CD8-positive, alpha-beta memory T cell (primary cell): Measurements from ENCODE around the gene PROM1. TPM values are rescaled to one million over a fixed set of nuclear protein-coding genes. Genes with fewer than 3 reads are reported as not detected.

Source experiments
- CTCF ChIA-PET: fragments of 350-600 bp; sonication (Branson Sonifier 250); formaldehyde crosslinking; loops from one replicate; lab custom pipeline; 2021; ENCODE audit warnings: antibody characterized with exemption; lab: Charles Lee
- POLR2A ChIA-PET: fragments of 350-600 bp; sonication (Branson Sonifier 250); formaldehyde crosslinking; loops from one replicate; lab custom pipeline; 2021; ENCODE audit warnings: antibody characterized with exemption; lab: Charles Lee
- DNase-seq, 5 donors: peaks; one replicate each; pipeline versions ENCODE4 v3.0.0 to v3.0.0-alpha.2; 2020 to 2022; ENCODE audit warnings: mixed read lengths in 1 of 5
- H3K27ac ChIP-seq: one replicate; pipeline ENCODE4 v1.7.0; 2013; ENCODE audit warnings: low read depth, mild to moderate bottlenecking, low read length, moderate library complexity
- H3K27me3 ChIP-seq: 2 replicates; pipeline ENCODE4 v1.7.0; 2013; ENCODE audit warnings: low read length, mild to moderate bottlenecking; ENCODE audit not compliant: insufficient read depth, poor library complexity, severe bottlenecking
- H3K36me3 ChIP-seq: 2 replicates; pipeline ENCODE4 v1.7.0; 2013; ENCODE audit warnings: mild to moderate bottlenecking, low read length, moderate library complexity; ENCODE audit not compliant: insufficient read depth
- H3K4me1 ChIP-seq: 2 replicates; pipeline ENCODE4 v1.7.0; 2013; ENCODE audit warnings: mild to moderate bottlenecking, low read length, moderate library complexity; ENCODE audit not compliant: insufficient read depth
- H3K4me3 ChIP-seq: 2 replicates; pipeline ENCODE4 v1.7.0; 2013; ENCODE audit warnings: mild to moderate bottlenecking, low read length
- H3K9me3 ChIP-seq: 2 replicates; pipeline ENCODE4 v1.7.0; 2013; ENCODE audit warnings: mild to moderate bottlenecking, low read length
- H3K27ac Mint-ChIP-seq, 8 donors: one replicate each; pipeline ENCODE4 v1.8.0; 2020 to 2021; ENCODE audit warnings: mixed read lengths in 8 of 8, mild to moderate bottlenecking in 6 of 8, inconsistent platforms in 3 of 8, moderate library complexity in 3 of 8
- H3K27me3 Mint-ChIP-seq, 2 donors: one replicate each; pipeline ENCODE4 v1.8.0; 2020 to 2021; ENCODE audit warnings: mixed read lengths in 2 of 2, mild to moderate bottlenecking in 1 of 2, moderate library complexity in 1 of 2
- H3K36me3 Mint-ChIP-seq, 3 donors: one replicate each; pipeline ENCODE4 v1.8.0; 2020 to 2021; ENCODE audit warnings: mixed read lengths in 3 of 3, inconsistent platforms in 1 of 3, mild to moderate bottlenecking in 1 of 3
- H3K4me1 Mint-ChIP-seq, 3 donors: one replicate each; pipeline ENCODE4 v1.8.0; 2020 to 2021; ENCODE audit warnings: mixed read lengths in 3 of 3, inconsistent platforms in 1 of 3, mild to moderate bottlenecking in 1 of 3
- H3K4me3 Mint-ChIP-seq, 7 donors: one replicate each; pipeline ENCODE4 v1.8.0; 2020 to 2021; ENCODE audit warnings: mixed read lengths in 7 of 7, mild to moderate bottlenecking in 6 of 7, moderate library complexity in 4 of 7, inconsistent platforms in 2 of 7
- H3K9me3 Mint-ChIP-seq, 5 donors: one replicate each; pipeline ENCODE4 v1.8.0; 2020 to 2022; ENCODE audit warnings: mixed read lengths in 5 of 5, mild to moderate bottlenecking in 3 of 5, moderate library complexity in 2 of 5, inconsistent platforms in 1 of 5
- polyA plus RNA-seq: library from polyadenylated mRNA; unstranded; fragments of 300-500 nt; fragmentation: Illumina TruSeq; gene quantifications from one replicate; pipeline ENCODE4 v1.2.3, GENCODE V29; 2021
- total RNA-seq, 2 experiments: library from RNA; stranded (reverse); gene quantifications; one replicate each; pipeline ENCODE4 v1.2.3, GENCODE V29; 2021

The PROM1 gene
- total and polyA plus RNA-seq, 3 experiments from 2014 or later = 0.72 TPM; not detected in 2

GRCh38 chr4:15953625-15954024 is 130.2 kb downstream of the PROM1 start:
- POLR2A ChIA-PET = interaction anchor here (0.7 kb wide), 1 partner anchor 61 kb away, joined by 3 read pairs; no protein-coding TSS in a partner anchor
- H3K9me3 Mint-ChIP-seq = no peaks in the 10 kb centered on the region
- no peaks in the 10 kb centered on the region for H3K36me3 ChIP-seq
- CTCF ChIA-PET = interaction anchor here (1.3 kb wide), 1 partner anchor 71 kb away, joined by 3 read pairs; no protein-coding TSS in a partner anchor
- H3K27ac Mint-ChIP-seq = no peak overlapping the region
- H3K9me3 ChIP-seq = no peaks in the 10 kb centered on the region
- peaks cover 0 to 6% (median 5%) of the 10 kb centered on the region in 3 donors for H3K4me1 Mint-ChIP-seq
- H3K36me3 Mint-ChIP-seq = no peaks in the 10 kb centered on the region
- no peak overlapping the region for H3K4me3 Mint-ChIP-seq
- H3K4me1 ChIP-seq = no peaks in the 10 kb centered on the region
- DNase-seq = no peak
- H3K27me3 ChIP-seq = no peaks in the 10 kb centered on the region
- H3K27me3 Mint-ChIP-seq = peaks cover 0 to 10% of the 10 kb centered on the region in 2 donors
- no peak overlapping the region for H3K27ac ChIP-seq
- H3K4me3 ChIP-seq = no peak overlapping the region

GRCh38 chr4:15951781-15952180 is 132.0 kb downstream of the PROM1 start:
- no peak overlapping the region for H3K4me3 ChIP-seq
- Mint-ChIP-seq H3K4me3 (no peak overlapping the region), H3K36me3 (no peaks in the 10 kb centered on the region), H3K4me1 (peaks cover 0 to 6% (median 5%) of the 10 kb centered on the region in 3 donors), H3K27ac (peak overlapping the region in 1 of 8 donors; percentile 37), H3K27me3 (peaks cover 0 to 11% of the 10 kb centered on the region in 2 donors), H3K9me3 (no peaks in the 10 kb centered on the region)
- no peaks in the 10 kb centered on the region for H3K4me1 ChIP-seq
- H3K9me3 ChIP-seq = no peaks in the 10 kb centered on the region
- no peak overlapping the region for H3K27ac ChIP-seq
- H3K36me3 ChIP-seq = no peaks in the 10 kb centered on the region
- no peaks in the 10 kb centered on the region for H3K27me3 ChIP-seq
- ChIA-PET CTCF (no interaction called here), POLR2A (no interaction called here)
- no peak for DNase-seq

GRCh38 chr4:15948826-15949225 is 135.0 kb downstream of the PROM1 start:
- peaks cover 0 to 1% (median 0%) of the 10 kb centered on the region in 3 donors for H3K36me3 Mint-ChIP-seq
- ChIA-PET POLR2A (no interaction called here), CTCF (interaction anchor here (1.4 kb wide), 1 partner anchor 66 kb away, joined by 4 read pairs; no protein-coding TSS in a partner anchor)
- H3K36me3 ChIP-seq = no peaks in the 10 kb centered on the region
- no peaks in the 10 kb centered on the region for H3K9me3 ChIP-seq
- no peak overlapping the region for H3K27ac Mint-ChIP-seq
- H3K27me3 ChIP-seq = no peaks in the 10 kb centered on the region
- no peak overlapping the region for H3K4me3 ChIP-seq
- no peak overlapping the region for H3K4me3 Mint-ChIP-seq
- H3K9me3 Mint-ChIP-seq = no peaks in the 10 kb centered on the region
- no peaks in the 10 kb centered on the region for H3K4me1 ChIP-seq
- no peak for DNase-seq
- H3K4me1 Mint-ChIP-seq = no peaks in the 10 kb centered on the region
- no peak overlapping the region for H3K27ac ChIP-seq
- H3K27me3 Mint-ChIP-seq = peaks cover 0 to 12% of the 10 kb centered on the region in 2 donors

GRCh38 chr4:15947684-15948083 is 136.1 kb downstream of the PROM1 start:
- no peaks in the 10 kb centered on the region for H3K4me1 Mint-ChIP-seq
- peaks cover 0 to 1% (median 0%) of the 10 kb centered on the region in 3 donors for H3K36me3 Mint-ChIP-seq
- POLR2A ChIA-PET = no interaction called here
- H3K27me3 Mint-ChIP-seq = peaks cover 0 to 16% of the 10 kb centered on the region in 2 donors
- no peaks in the 10 kb centered on the region for H3K9me3 Mint-ChIP-seq
- Histone ChIP-seq H3K27me3 (no peaks in the 10 kb centered on the region), H3K9me3 (no peaks in the 10 kb centered on the region), H3K4me3 (no peak overlapping the region), H3K4me1 (no peaks in the 10 kb centered on the region), H3K27ac (no peak overlapping the region), H3K36me3 (no peaks in the 10 kb centered on the region)
- DNase-seq = no peak
- no peak overlapping the region for H3K27ac Mint-ChIP-seq
- CTCF ChIA-PET = no interaction called here
- peak overlapping the region in 1 of 7 donors; percentile 4 for H3K4me3 Mint-ChIP-seq

- Mint-ChIP-seq H3K4me3 (no peak overlapping the region), H3K27me3 (peaks cover 2 to 21% of the 10 kb centered on the region in 2 donors), H3K9me3 (no peaks in the 10 kb centered on the region), H3K36me3 (peaks cover 0 to 1% (median 0%) of the 10 kb centered on the region in 3 donors), H3K27ac (no peak overlapping the region), H3K4me1 (no peaks in the 10 kb centered on the region)
- H3K36me3 ChIP-seq = no peaks in the 10 kb centered on the region
- H3K9me3 ChIP-seq = no peaks in the 10 kb centered on the region
- H3K27ac ChIP-seq = no peak overlapping the region
- ChIA-PET CTCF (no interaction called here), POLR2A (no interaction called here)
- DNase-seq = no peak
- no peaks in the 10 kb centered on the region for H3K27me3 ChIP-seq
- no peak overlapping the region for H3K4me3 ChIP-seq
- no peaks in the 10 kb centered on the region for H3K4me1 ChIP-seq
Observed at GRCh38 chr4:15945516-15945915, 138.3 kb downstream of the PROM1 start.

GRCh38 chr4:15944895-15945294 is 138.9 kb downstream of the PROM1 start:
- ChIA-PET CTCF (no interaction called here), POLR2A (no interaction called here)
- Histone ChIP-seq H3K9me3 (no peaks in the 10 kb centered on the region), H3K4me3 (no peak overlapping the region), H3K36me3 (no peaks in the 10 kb centered on the region), H3K27me3 (no peaks in the 10 kb centered on the region), H3K27ac (no peak overlapping the region), H3K4me1 (no peaks in the 10 kb centered on the region)
- Mint-ChIP-seq H3K36me3 (peaks cover 0 to 1% (median 0%) of the 10 kb centered on the region in 3 donors), H3K4me3 (no peak overlapping the region), H3K9me3 (no peaks in the 10 kb centered on the region), H3K27me3 (peaks cover 2 to 25% of the 10 kb centered on the region in 2 donors), H3K27ac (peak overlapping the region in 1 of 8 donors; percentile 72), H3K4me1 (no peaks in the 10 kb centered on the region)
- no peak for DNase-seq

- CTCF ChIA-PET = no interaction called here
- no peaks in the 10 kb centered on the region for H3K4me1 ChIP-seq
- no peaks in the 10 kb centered on the region for H3K4me1 Mint-ChIP-seq
Observed at GRCh38 chr4:15942283-15942682, 141.5 kb downstream of the PROM1 start.

GRCh38 chr4:15938640-15939039 is 145.2 kb downstream of the PROM1 start, which contains the start of gene FGFBP1:
Gene FGFBP1, minus strand, starts transcription at chr4:15938740. Its CDS starts 2,108 bp downstream, at chr4:15936632.
- DNase-seq = no peak
- Histone ChIP-seq H3K9me3 (no peaks in the 10 kb centered on the region), H3K4me3 (no peak within 1 kb of the TSS), H3K36me3 (no peaks in the 10 kb centered on the region), H3K4me1 (no peaks in the 10 kb centered on the region), H3K27ac (no peak within 1 kb of the TSS), H3K27me3 (no peaks in the 10 kb centered on the region)
- ChIA-PET POLR2A (no interaction called here), CTCF (no interaction called here)
- H3K27me3 Mint-ChIP-seq = peaks cover 10 to 36% of the 10 kb centered on the region in 2 donors
- no peaks in the 10 kb centered on the region for H3K9me3 Mint-ChIP-seq
- no peaks in the 10 kb centered on the region for H3K4me1 Mint-ChIP-seq
- no peak within 1 kb of the TSS for H3K4me3 Mint-ChIP-seq
- H3K36me3 Mint-ChIP-seq = no peaks in the 10 kb centered on the region
- no peak within 1 kb of the TSS for H3K27ac Mint-ChIP-seq

More at GRCh38 chr4:15942283-15942682, 141.5 kb downstream of the PROM1 start:
- H3K9me3 Mint-ChIP-seq = no peaks in the 10 kb centered on the region
- peaks cover 7 to 35% of the 10 kb centered on the region in 2 donors for H3K27me3 Mint-ChIP-seq
- no peaks in the 10 kb centered on the region for H3K36me3 ChIP-seq
- H3K36me3 Mint-ChIP-seq = peaks cover 0 to 1% (median 0%) of the 10 kb centered on the region in 3 donors
- H3K27ac Mint-ChIP-seq = no peak overlapping the region
- no peaks in the 10 kb centered on the region for H3K9me3 ChIP-seq
- H3K4me3 ChIP-seq = no peak overlapping the region
- no peak overlapping the region for H3K4me3 Mint-ChIP-seq
- H3K27me3 ChIP-seq = no peaks in the 10 kb centered on the region
- POLR2A ChIA-PET = no interaction called here
- no peak for DNase-seq
- no peak overlapping the region for H3K27ac ChIP-seq
